ENCODE results near the gene ZFR2.

DNA sequence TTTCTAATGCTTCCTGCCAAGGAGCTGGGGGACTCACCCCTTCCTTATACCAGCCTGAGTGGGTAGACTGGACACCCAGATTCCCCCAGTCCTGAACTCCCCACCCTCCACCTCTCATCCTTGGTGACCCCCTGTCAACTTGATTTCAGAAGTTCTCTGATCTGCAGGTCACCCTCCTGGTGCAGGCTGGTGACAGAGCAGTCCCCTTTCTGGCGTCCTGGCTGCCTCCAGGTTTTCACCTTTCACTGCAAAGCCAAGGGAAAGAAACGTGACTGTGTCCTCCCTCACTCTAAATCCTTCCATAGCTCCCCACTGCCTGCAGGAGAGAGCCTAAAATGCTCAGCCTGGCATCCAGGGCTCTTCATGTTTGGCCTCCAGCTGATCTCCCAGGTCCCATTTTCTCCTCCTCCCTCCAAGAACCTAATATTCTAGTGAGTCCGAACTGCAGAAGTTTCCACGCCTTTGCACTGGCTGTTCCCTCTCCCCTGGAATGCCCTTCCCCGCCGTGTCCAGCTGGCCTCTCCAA is 78.6 kb downstream of the ZFR2 start:
- TF ChIP-seq RARB (CRISPR knock-in tag; IDR thresholded peaks at IDR 0.05) (no peak), ARNTL (CRISPR knock-in tag; IDR thresholded peaks at IDR 0.05; ENCODE audit: borderline replicate concordance, low read depth) (no peak), CSDC2 (CRISPR knock-in tag; IDR thresholded peaks at IDR 0.05) (no peak), BACH2 (CRISPR knock-in tag; IDR thresholded peaks at IDR 0.05; ENCODE audit: borderline replicate concordance) (no peak), ISL1 (CRISPR knock-in tag; IDR thresholded peaks at IDR 0.05) (no peak), ZFP3 (CRISPR knock-in tag; IDR thresholded peaks at IDR 0.05) (no peak), TCF4 (CRISPR knock-in tag; IDR thresholded peaks at IDR 0.05; ENCODE audit: borderline replicate concordance) (no peak)
- TF ChIP-seq, protein P1, sequence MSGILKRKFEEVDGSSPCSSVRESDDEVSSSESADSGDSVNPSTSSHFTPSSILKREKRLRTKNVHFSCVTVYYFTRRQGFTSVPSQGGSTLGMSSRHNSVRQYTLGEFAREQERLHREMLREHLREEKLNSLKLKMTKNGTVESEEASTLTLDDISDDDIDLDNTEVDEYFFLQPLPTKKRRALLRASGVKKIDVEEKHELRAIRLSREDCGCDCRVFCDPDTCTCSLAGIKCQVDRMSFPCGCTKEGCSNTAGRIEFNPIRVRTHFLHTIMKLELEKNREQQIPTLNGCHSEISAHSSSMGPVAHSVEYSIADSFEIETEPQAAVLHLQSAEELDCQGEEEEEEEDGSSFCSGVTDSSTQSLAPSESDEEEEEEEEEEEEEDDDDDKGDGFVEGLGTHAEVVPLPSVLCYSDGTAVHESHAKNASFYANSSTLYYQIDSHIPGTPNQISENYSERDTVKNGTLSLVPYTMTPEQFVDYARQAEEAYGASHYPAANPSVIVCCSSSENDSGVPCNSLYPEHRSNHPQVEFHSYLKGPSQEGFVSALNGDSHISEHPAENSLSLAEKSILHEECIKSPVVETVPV (CRISPR knock-in tag; IDR thresholded peaks at IDR 0.05), result no peak
- TF ChIP-seq, protein P2, sequence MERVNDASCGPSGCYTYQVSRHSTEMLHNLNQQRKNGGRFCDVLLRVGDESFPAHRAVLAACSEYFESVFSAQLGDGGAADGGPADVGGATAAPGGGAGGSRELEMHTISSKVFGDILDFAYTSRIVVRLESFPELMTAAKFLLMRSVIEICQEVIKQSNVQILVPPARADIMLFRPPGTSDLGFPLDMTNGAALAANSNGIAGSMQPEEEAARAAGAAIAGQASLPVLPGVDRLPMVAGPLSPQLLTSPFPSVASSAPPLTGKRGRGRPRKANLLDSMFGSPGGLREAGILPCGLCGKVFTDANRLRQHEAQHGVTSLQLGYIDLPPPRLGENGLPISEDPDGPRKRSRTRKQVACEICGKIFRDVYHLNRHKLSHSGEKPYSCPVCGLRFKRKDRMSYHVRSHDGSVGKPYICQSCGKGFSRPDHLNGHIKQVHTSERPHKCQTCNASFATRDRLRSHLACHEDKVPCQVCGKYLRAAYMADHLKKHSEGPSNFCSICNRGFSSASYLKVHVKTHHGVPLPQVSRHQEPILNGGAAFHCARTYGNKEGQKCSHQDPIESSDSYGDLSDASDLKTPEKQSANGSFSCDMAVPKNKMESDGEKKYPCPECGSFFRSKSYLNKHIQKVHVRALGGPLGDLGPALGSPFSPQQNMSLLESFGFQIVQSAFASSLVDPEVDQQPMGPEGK (CRISPR knock-in tag; IDR thresholded peaks at IDR 0.05; ENCODE audit: borderline replicate concordance), result no peak
- TF ChIP-seq, protein P3, sequence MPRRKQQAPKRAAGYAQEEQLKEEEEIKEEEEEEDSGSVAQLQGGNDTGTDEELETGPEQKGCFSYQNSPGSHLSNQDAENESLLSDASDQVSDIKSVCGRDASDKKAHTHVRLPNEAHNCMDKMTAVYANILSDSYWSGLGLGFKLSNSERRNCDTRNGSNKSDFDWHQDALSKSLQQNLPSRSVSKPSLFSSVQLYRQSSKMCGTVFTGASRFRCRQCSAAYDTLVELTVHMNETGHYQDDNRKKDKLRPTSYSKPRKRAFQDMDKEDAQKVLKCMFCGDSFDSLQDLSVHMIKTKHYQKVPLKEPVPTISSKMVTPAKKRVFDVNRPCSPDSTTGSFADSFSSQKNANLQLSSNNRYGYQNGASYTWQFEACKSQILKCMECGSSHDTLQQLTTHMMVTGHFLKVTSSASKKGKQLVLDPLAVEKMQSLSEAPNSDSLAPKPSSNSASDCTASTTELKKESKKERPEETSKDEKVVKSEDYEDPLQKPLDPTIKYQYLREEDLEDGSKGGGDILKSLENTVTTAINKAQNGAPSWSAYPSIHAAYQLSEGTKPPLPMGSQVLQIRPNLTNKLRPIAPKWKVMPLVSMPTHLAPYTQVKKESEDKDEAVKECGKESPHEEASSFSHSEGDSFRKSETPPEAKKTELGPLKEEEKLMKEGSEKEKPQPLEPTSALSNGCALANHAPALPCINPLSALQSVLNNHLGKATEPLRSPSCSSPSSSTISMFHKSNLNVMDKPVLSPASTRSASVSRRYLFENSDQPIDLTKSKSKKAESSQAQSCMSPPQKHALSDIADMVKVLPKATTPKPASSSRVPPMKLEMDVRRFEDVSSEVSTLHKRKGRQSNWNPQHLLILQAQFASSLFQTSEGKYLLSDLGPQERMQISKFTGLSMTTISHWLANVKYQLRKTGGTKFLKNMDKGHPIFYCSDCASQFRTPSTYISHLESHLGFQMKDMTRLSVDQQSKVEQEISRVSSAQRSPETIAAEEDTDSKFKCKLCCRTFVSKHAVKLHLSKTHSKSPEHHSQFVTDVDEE (CRISPR knock-in tag; IDR thresholded peaks at IDR 0.05), result no peak
- TF ChIP-seq, protein P4, sequence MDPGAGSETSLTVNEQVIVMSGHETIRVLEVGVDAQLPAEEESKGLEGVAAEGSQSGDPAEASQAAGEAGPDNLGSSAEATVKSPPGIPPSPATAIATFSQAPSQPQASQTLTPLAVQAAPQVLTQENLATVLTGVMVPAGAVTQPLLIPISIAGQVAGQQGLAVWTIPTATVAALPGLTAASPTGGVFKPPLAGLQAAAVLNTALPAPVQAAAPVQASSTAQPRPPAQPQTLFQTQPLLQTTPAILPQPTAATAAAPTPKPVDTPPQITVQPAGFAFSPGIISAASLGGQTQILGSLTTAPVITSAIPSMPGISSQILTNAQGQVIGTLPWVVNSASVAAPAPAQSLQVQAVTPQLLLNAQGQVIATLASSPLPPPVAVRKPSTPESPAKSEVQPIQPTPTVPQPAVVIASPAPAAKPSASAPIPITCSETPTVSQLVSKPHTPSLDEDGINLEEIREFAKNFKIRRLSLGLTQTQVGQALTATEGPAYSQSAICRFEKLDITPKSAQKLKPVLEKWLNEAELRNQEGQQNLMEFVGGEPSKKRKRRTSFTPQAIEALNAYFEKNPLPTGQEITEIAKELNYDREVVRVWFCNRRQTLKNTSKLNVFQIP (CRISPR knock-in tag; IDR thresholded peaks at IDR 0.05; ENCODE audit: borderline replicate concordance, low read depth), result no peak

Measured in SK-N-SH treated with all-trans-retinoic acid at 6 μM for 48 hours (cell line).